NCI-H82 treated with DMSO at 0.1 percent for 48 hours (cell line): ENCODE data around the gene NHERF1.
A peak's percentile ranks its signal among the peaks of the same experiment; 100 is the strongest.

ENCODE experiments used
- DNase-seq: peaks from one replicate; lab custom pipeline; 2025; ENCODE audit not compliant: unreplicated experiment; lab: John Stamatoyannopoulos, UW

The NHERF1 gene

GRCh38 chr17:74767111-74767516 is 18.7 kb downstream of the NHERF1 start:
- no peak for DNase-seq

GRCh38 chr17:74768069-74768762 is 19.8 kb downstream of the NHERF1 start:
- no peak for DNase-seq

- no peak for DNase-seq
Measured at GRCh38 chr17:74768763-74769114, 20.3 kb downstream of the NHERF1 start.

GRCh38 chr17:74769266-74769855 is 20.9 kb downstream of the NHERF1 start:
- DNase-seq: no peak

GRCh38 chr17:74769856-74770497 is 21.5 kb downstream of the NHERF1 start:
- no peak for DNase-seq

GRCh38 chr17:74770498-74771318 is 22.3 kb downstream of the NHERF1 start:
- peak; percentile 9 for DNase-seq

GRCh38 chr17:74771319-74771914 is 23.0 kb downstream of the NHERF1 start:
- no peak for DNase-seq

GRCh38 chr17:74772053-74772452 is 23.6 kb downstream of the NHERF1 start:
- no peak for DNase-seq

- DNase-seq: no peak
Measured at GRCh38 chr17:74773414-74773813, 25.0 kb downstream of the NHERF1 start.

GRCh38 chr17:74773871-74774286 is 25.5 kb downstream of the NHERF1 start:
- no peak for DNase-seq

GRCh38 chr17:74775409-74776043 is 27.1 kb downstream of the NHERF1 start:
- no peak for DNase-seq

- DNase-seq: peak; percentile 87
Measured at GRCh38 chr17:74776044-74776962, 27.9 kb downstream of the NHERF1 start, which contains the start of gene NAT9. Gene NAT9, minus strand, starts transcription at chr17:74776345. Its CDS starts 647 bp downstream, at chr17:74775698.

GRCh38 chr17:74776990-74777389 is 28.6 kb downstream of the NHERF1 start:
- DNase-seq: no peak

GRCh38 chr17:74777901-74778515 is 29.6 kb downstream of the NHERF1 start:
- no peak for DNase-seq

- DNase-seq: no peak
Measured at GRCh38 chr17:74778960-74779359, 30.5 kb downstream of the NHERF1 start.

GRCh38 chr17:74779501-74779900 is 31.1 kb downstream of the NHERF1 start:
- DNase-seq: no peak

- DNase-seq: no peak
Measured at GRCh38 chr17:74779948-74780400, 31.5 kb downstream of the NHERF1 start.

- peak; percentile 4 for DNase-seq
Measured at GRCh38 chr17:74780443-74781238, 32.2 kb downstream of the NHERF1 start.
